Liver (tissue), 9 donors: ENCODE measurements around the gene XRCC5. TPM values are rescaled to one million over a fixed set of nuclear protein-coding genes. Genes with fewer than 3 reads are reported as not detected.

Experiments used
- DNase-seq: peaks from one replicate; pipeline ENCODE4 v3.0.0-alpha.2; 2017; ENCODE audit warnings: low spot score
- H3K27ac ChIP-seq, 2 donors: one replicate each; pipeline ENCODE4 v1.7.0; 2013; ENCODE audit warnings: inconsistent platforms in 2 of 2, low read length in 2 of 2, control low read depth in 1 of 2, low read depth in 1 of 2, mild to moderate bottlenecking in 1 of 2
- H3K27me3 ChIP-seq, 4 donors: one replicate each; pipeline versions ENCODE4 v1.6.1 to v1.7.0; 2013; ENCODE audit warnings: low read length in 3 of 4, inconsistent platforms in 1 of 4, mild to moderate bottlenecking in 1 of 4, moderate library complexity in 1 of 4; ENCODE audit not compliant: control insufficient read depth in 4 of 4, insufficient read depth in 4 of 4
- H3K36me3 ChIP-seq, 4 donors: one replicate each; pipeline versions ENCODE4 v1.6.1 to v1.7.0; 2013; ENCODE audit warnings: low read length in 3 of 4, mild to moderate bottlenecking in 3 of 4, low read depth in 1 of 4, moderate library complexity in 1 of 4; ENCODE audit not compliant: control insufficient read depth in 4 of 4, insufficient read depth in 3 of 4
- H3K4me1 ChIP-seq, 4 donors: one replicate each; pipeline versions ENCODE4 v1.6.1 to v1.7.0; 2013; ENCODE audit warnings: low read length in 3 of 4, mild to moderate bottlenecking in 3 of 4, moderate library complexity in 1 of 4; ENCODE audit not compliant: control insufficient read depth in 4 of 4, insufficient read depth in 4 of 4
- H3K4me3 ChIP-seq, 3 donors: one replicate each; pipeline versions ENCODE4 v1.6.1 to v1.7.0; 2013; ENCODE audit warnings: low read length in 3 of 3, control low read depth in 1 of 3, low read depth in 1 of 3, mild to moderate bottlenecking in 1 of 3
- H3K9ac ChIP-seq, 2 donors: one replicate each; pipeline ENCODE4 v1.7.0; 2013; ENCODE audit warnings: low read length in 2 of 2, mild to moderate bottlenecking in 2 of 2, moderate library complexity in 2 of 2, control low read depth in 1 of 2, low read depth in 1 of 2
- H3K9me3 ChIP-seq, 4 donors: one replicate each; pipeline versions ENCODE4 v1.6.1 to v1.7.0; 2013; ENCODE audit warnings: low read length in 3 of 4; ENCODE audit not compliant: control insufficient read depth in 4 of 4
- EGR1 ChIP-seq, 2 donors: IDR thresholded peaks; 2 replicates each; pipeline ENCODE4 v1.6.1; 2016 to 2018; ENCODE audit warnings: antibody characterized with exemption in 2 of 2, low read depth in 2 of 2
- FOXA1 ChIP-seq: IDR thresholded peaks from 2 replicates; pipeline ENCODE4 v1.6.1; 2016; ENCODE audit warnings: antibody characterized with exemption
- FOXA2 ChIP-seq: IDR thresholded peaks from 2 replicates; pipeline ENCODE4 v1.6.1; 2016; ENCODE audit warnings: antibody characterized with exemption
- GABPA ChIP-seq, 2 donors: IDR thresholded peaks in 1 of 2; conservative IDR thresholded peaks in 1 of 2; 2 replicates each; pipeline ENCODE4 v1.6.1; 2016; ENCODE audit warnings: antibody characterized with exemption in 2 of 2, mild to moderate bottlenecking in 1 of 2, moderate library complexity in 1 of 2
- HNF4A ChIP-seq, 2 donors: conservative IDR thresholded peaks; 2 replicates each; pipeline ENCODE4 v1.6.1; 2016; ENCODE audit warnings: antibody characterized with exemption in 2 of 2, mild to moderate bottlenecking in 2 of 2
- HNF4G ChIP-seq: IDR thresholded peaks from 2 replicates; pipeline ENCODE4 v1.6.1; 2016; ENCODE audit warnings: antibody characterized with exemption
- NR2F2 ChIP-seq: IDR thresholded peaks from 2 replicates; pipeline ENCODE4 v1.6.1; 2016; ENCODE audit warnings: antibody characterized with exemption
- REST ChIP-seq: IDR thresholded peaks from 2 replicates; pipeline ENCODE4 v1.6.1; 2016; ENCODE audit warnings: antibody characterized with exemption, mild to moderate bottlenecking
- SP1 ChIP-seq: IDR thresholded peaks from 2 replicates; pipeline ENCODE4 v1.6.1; 2018; ENCODE audit warnings: antibody characterized with exemption, mild to moderate bottlenecking
- TAF1 ChIP-seq: conservative IDR thresholded peaks from 2 replicates; pipeline ENCODE4 v1.6.1; 2016; ENCODE audit warnings: antibody characterized with exemption, mild to moderate bottlenecking
- YY1 ChIP-seq: IDR thresholded peaks from 2 replicates; pipeline ENCODE4 v1.6.1; 2016; ENCODE audit warnings: antibody characterized with exemption, mild to moderate bottlenecking
- WGBS: extraction: QIAGEN DNeasy Blood & Tissue Kit; methylation state at CpG from one replicate; pipeline ENCODE4 v1.1.7; 2013; 5-methylcytosine and 5-hydroxymethylcytosine counted together
- polyA plus RNA-seq, 2 donors: library from polyadenylated mRNA; stranded (reverse) in 1 of 2; unstranded in 1 of 2; fragments of 200-250 nt in 1 of 2; fragments of >200 nt in 1 of 2; fragmentation: Nextera tagmentation in 1 of 2; extraction: Ambion mirVana in 1 of 2; gene quantifications; one replicate each; pipeline versions ENCODE4 v1.2.1 to v1.2.3, GENCODE V29; 2013 to 2015
- total RNA-seq, 2 donors: library from RNA; depleted of rRNA; stranded (reverse); fragments of >200 nt; gene quantifications; one replicate each; pipeline ENCODE4 v1.2.3, GENCODE V29; 2014
- TF ChIP-seq, protein P1 (sequence below): fragments of 150-350 bp; IDR thresholded peaks from 2 replicates; pipeline ENCODE4 v1.5.1; 2017; ENCODE audit warnings: improper control_type of control experiment, low read depth, low read length; ENCODE audit not compliant: missing input control
- TF ChIP-seq, protein P2 (sequence below): IDR thresholded peaks from 2 replicates; pipeline ENCODE4 v1.6.1; 2016; ENCODE audit warnings: antibody characterized with exemption
- donor health status: healthy.
- donor health status: healthy.
- donor health status: healthy.
- donor health status: healthy.
- donor health status: healthy.

The XRCC5 gene
- total and polyA plus RNA-seq, 4 donors: 63.7 to 140 (median 84.5) TPM

GRCh38 chr2:216224388-216224787 is 115.2 kb downstream of the XRCC5 start:
- Histone ChIP-seq H3K4me3 (no peak overlapping the region), H3K9me3 (no peaks in the 10 kb centered on the region), H3K27ac (no peak overlapping the region), H3K9ac (no peak overlapping the region), H3K4me1 (no peaks in the 10 kb centered on the region), H3K27me3 (no peaks in the 10 kb centered on the region), H3K36me3 (no peaks in the 10 kb centered on the region)
- DNase-seq: no peak
- 89% methylated on average over 1 of the region's 1 CpG for WGBS
- TF ChIP-seq, protein P1, sequence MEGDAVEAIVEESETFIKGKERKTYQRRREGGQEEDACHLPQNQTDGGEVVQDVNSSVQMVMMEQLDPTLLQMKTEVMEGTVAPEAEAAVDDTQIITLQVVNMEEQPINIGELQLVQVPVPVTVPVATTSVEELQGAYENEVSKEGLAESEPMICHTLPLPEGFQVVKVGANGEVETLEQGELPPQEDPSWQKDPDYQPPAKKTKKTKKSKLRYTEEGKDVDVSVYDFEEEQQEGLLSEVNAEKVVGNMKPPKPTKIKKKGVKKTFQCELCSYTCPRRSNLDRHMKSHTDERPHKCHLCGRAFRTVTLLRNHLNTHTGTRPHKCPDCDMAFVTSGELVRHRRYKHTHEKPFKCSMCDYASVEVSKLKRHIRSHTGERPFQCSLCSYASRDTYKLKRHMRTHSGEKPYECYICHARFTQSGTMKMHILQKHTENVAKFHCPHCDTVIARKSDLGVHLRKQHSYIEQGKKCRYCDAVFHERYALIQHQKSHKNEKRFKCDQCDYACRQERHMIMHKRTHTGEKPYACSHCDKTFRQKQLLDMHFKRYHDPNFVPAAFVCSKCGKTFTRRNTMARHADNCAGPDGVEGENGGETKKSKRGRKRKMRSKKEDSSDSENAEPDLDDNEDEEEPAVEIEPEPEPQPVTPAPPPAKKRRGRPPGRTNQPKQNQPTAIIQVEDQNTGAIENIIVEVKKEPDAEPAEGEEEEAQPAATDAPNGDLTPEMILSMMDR: no peak

DNA sequence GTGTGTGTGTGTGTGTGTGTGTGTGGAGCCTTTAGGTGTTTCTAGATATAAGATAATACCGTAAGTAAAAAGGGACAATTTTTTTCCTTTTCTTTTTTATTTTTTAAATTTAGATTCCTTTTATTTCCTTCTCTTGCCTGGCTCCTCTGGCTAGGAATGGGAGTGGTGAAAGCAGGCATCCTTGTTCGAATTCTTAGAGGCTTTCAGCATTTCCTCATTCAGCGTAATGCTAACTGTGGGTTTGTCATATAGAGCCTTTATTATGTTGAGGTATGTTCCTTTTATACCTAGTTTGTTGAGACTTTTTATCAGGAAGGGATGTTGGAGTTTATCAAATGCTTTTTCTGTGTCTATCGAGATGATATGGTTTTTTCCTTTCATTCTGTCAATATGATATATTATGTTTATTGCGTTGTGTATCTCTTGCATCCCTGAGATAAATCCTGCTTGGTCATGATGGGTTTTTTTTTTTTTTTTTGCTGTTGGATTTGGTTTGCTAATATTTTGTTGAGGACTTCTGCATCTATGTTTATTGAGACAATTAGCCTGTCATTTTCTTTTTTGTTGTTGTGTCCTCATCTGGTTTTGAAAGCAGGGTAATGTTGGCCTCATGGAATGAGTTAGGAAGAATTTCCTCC is 120.2 kb downstream of the XRCC5 start:
- Histone ChIP-seq H3K9me3 (peaks cover 0 to 3% (median 0%) of the 10 kb centered on the region in 4 donors), H3K4me3 (no peak overlapping the region), H3K4me1 (no peaks in the 10 kb centered on the region), H3K9ac (no peak overlapping the region), H3K36me3 (no peaks in the 10 kb centered on the region), H3K27me3 (no peaks in the 10 kb centered on the region), H3K27ac (no peak overlapping the region)
- no peak for DNase-seq
- 84% methylated on average over 5 of the region's 5 CpGs for WGBS
- TF ChIP-seq YY1 (no peak), HNF4G (no peak)
- TF ChIP-seq, protein P2, sequence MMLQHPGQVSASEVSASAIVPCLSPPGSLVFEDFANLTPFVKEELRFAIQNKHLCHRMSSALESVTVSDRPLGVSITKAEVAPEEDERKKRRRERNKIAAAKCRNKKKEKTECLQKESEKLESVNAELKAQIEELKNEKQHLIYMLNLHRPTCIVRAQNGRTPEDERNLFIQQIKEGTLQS: no peak

- WGBS: 2% methylated on average over 1 of the region's 1 CpG
- DNase-seq: no peak
- TF ChIP-seq GABPA (IDR thresholded peaks at IDR 0.05 in 1 of 2, conservative IDR thresholded peaks at IDR 0.05 in 1 of 2): no peak
- TF ChIP-seq SP1: no peak
- no peak for TF ChIP-seq NR2F2
- TF ChIP-seq HNF4G: no peak
- TF ChIP-seq FOXA1: no peak
- TF ChIP-seq, protein P1: no peak
- no peak for TF ChIP-seq YY1
- no peak for TF ChIP-seq EGR1 (IDR thresholded peaks at IDR 0.05; ENCODE audit: low read depth in 2 of 2)
- TF ChIP-seq TAF1: no peak
- TF ChIP-seq REST: no peak
- TF ChIP-seq, protein P2: no peak
- no peak for TF ChIP-seq FOXA2
- no peak for TF ChIP-seq HNF4A (conservative IDR thresholded peaks at IDR 0.05)
- Histone ChIP-seq H3K4me1 (no peaks in the 10 kb centered on the region), H3K27ac (no peak overlapping the region), H3K4me3 (no peak overlapping the region), H3K27me3 (no peaks in the 10 kb centered on the region), H3K9ac (no peak overlapping the region), H3K9me3 (peaks cover 0 to 3% (median 0%) of the 10 kb centered on the region in 4 donors), H3K36me3 (no peaks in the 10 kb centered on the region)
Observed at GRCh38 chr2:216231867-216232266, 122.7 kb downstream of the XRCC5 start.
